IMR-90 (cell line): ENCODE measurements around the gene DAGLA. TPM values are rescaled to one million over a fixed set of nuclear protein-coding genes. Genes with fewer than 3 reads are reported as not detected.

Experiments used
- ATAC-seq: fragments of 200-7000 bp; cut with Tn5 transposase; 2 replicates; pipeline ENCODE4 v1.9.1; 2020; ENCODE audit warnings: low read depth, mild to moderate bottlenecking, moderate library complexity
- BruUV-seq: library from RNA; stranded (reverse); fragments of 400-500 nt; replicated peaks from 2 replicates; lab custom pipeline; 2021; lab: Mats Ljungman, UMichigan
- CTCF ChIA-PET: fragments of 300-600 bp; formaldehyde crosslinking; extraction: SDS; loops from one replicate; lab custom pipeline; 2021; ENCODE audit warnings: antibody characterized with exemption; lab: Yijun Ruan, JAX
- POLR2A ChIA-PET: fragments of 300-600 bp; sonication (Branson Sonifier 250); formaldehyde crosslinking; loops from one replicate; lab custom pipeline; 2022; ENCODE audit warnings: antibody characterized with exemption; ENCODE audit not compliant: unreplicated experiment; lab: Charles Lee
- DNase-seq: peaks from one replicate; pipeline ENCODE4 v3.0.0; 2013
- H2AFZ ChIP-seq: replicated peaks from 2 replicates; pipeline ENCODE3; 2013; ENCODE audit warnings: low read length, mild to moderate bottlenecking; ENCODE audit not compliant: poor library complexity
- H2AK5ac ChIP-seq: 2 replicates; pipeline ENCODE4 v1.6.1; 2013; ENCODE audit warnings: low read depth, low read length, inconsistent platforms
- H2AK9ac ChIP-seq: replicated peaks from 2 replicates; pipeline ENCODE3; 2013; ENCODE audit warnings: mild to moderate bottlenecking, low read depth, low read length, moderate library complexity; ENCODE audit not compliant: poor library complexity
- H2BK120ac ChIP-seq: 2 replicates; pipeline ENCODE4 v1.6.1; 2013; ENCODE audit warnings: low read depth, low read length, inconsistent platforms
- H2BK15ac ChIP-seq: 3 replicates; pipeline ENCODE4 v1.6.1; 2013; ENCODE audit warnings: low read depth, low read length, inconsistent platforms
- H2BK20ac ChIP-seq: 2 replicates; pipeline ENCODE4 v1.6.1; 2013; ENCODE audit warnings: low read depth, mild to moderate bottlenecking, inconsistent platforms, low read length, moderate library complexity
- H2BK5ac ChIP-seq: 2 replicates; pipeline ENCODE4 v1.6.1; 2013; ENCODE audit warnings: mild to moderate bottlenecking, low read depth, low read length, inconsistent platforms; ENCODE audit not compliant: poor library complexity, severe bottlenecking
- H3K14ac ChIP-seq: replicated peaks from 2 replicates; pipeline ENCODE4 v1.6.1; 2013; ENCODE audit warnings: low read depth, low read length, inconsistent platforms
- H3K18ac ChIP-seq: 2 replicates; pipeline ENCODE4 v1.6.1; 2013; ENCODE audit warnings: low read depth, low read length, control low read depth
- H3K23ac ChIP-seq: 2 replicates; pipeline ENCODE4 v1.6.1; 2013; ENCODE audit warnings: low read depth, low read length, inconsistent platforms
- H3K27ac ChIP-seq: 2 replicates; pipeline ENCODE4 v1.5.1; 2013; ENCODE audit warnings: mild to moderate bottlenecking, control low read depth, low read length; ENCODE audit not compliant: insufficient read depth
- H3K27me3 ChIP-seq: 2 replicates; pipeline ENCODE4 v1.6.1; 2013; ENCODE audit warnings: low read length; ENCODE audit not compliant: control insufficient read depth, insufficient read depth
- H3K36me3 ChIP-seq: 2 replicates; pipeline ENCODE4 v1.6.1; 2013; ENCODE audit warnings: low read length, mixed read lengths; ENCODE audit not compliant: control insufficient read depth, insufficient read depth
- H3K4ac ChIP-seq: 2 replicates; pipeline ENCODE4 v1.6.1; 2013; ENCODE audit warnings: low read depth, low read length, inconsistent platforms
- H3K4me1 ChIP-seq: 2 replicates; pipeline ENCODE4 v1.6.1; 2013; ENCODE audit warnings: low read length, mixed read lengths; ENCODE audit not compliant: control insufficient read depth, insufficient read depth
- H3K4me2 ChIP-seq: 2 replicates; pipeline ENCODE4 v1.6.1; 2013; ENCODE audit warnings: low read depth, mild to moderate bottlenecking, control low read depth, low read length, moderate library complexity
- H3K4me3 ChIP-seq: 2 replicates; pipeline ENCODE4 v1.5.1; 2013; ENCODE audit warnings: low read depth, mild to moderate bottlenecking, control low read depth, low read length, moderate library complexity; ENCODE audit not compliant: insufficient read depth
- H3K56ac ChIP-seq: 2 replicates; pipeline ENCODE4 v1.6.1; 2013; ENCODE audit warnings: low read length, inconsistent platforms; ENCODE audit not compliant: insufficient read depth; ENCODE audit errors: extremely low read depth
- H3K79me1 ChIP-seq, 2 experiments: 2 replicates each; pipeline ENCODE4 v1.6.1; 2013; ENCODE audit warnings: low read length in 2 of 2, inconsistent platforms in 1 of 2, low read depth in 1 of 2
- H3K9ac ChIP-seq: 2 replicates; pipeline ENCODE4 v1.6.1; 2013; ENCODE audit warnings: low read depth, low read length, control low read depth
- H3K9me1 ChIP-seq: 2 replicates; pipeline ENCODE4 v1.6.1; 2013; ENCODE audit warnings: low read length, inconsistent platforms; ENCODE audit not compliant: insufficient read depth
- H3K9me3 ChIP-seq: 2 replicates; pipeline ENCODE4 v1.6.1; 2013; ENCODE audit warnings: low read length; ENCODE audit not compliant: control insufficient read depth, insufficient read depth
- H4K20me1 ChIP-seq: 2 replicates; pipeline ENCODE4 v1.6.1; 2013; ENCODE audit warnings: low read length, inconsistent platforms; ENCODE audit not compliant: insufficient read depth
- H4K5ac ChIP-seq: 2 replicates; pipeline ENCODE4 v1.6.1; 2013; ENCODE audit warnings: mild to moderate bottlenecking, low read depth, low read length, control low read depth
- H4K8ac ChIP-seq, 2 experiments: 2 replicates each; pipeline ENCODE4 v1.6.1; 2013; ENCODE audit warnings: low read depth in 2 of 2, low read length in 2 of 2, control low read depth in 1 of 2, inconsistent platforms in 1 of 2
- H4K91ac ChIP-seq: 2 replicates; pipeline ENCODE4 v1.6.1; 2013; ENCODE audit warnings: low read depth, low read length, inconsistent platforms; ENCODE audit not compliant: insufficient read depth
- BHLHE40 ChIP-seq: fragments of 150-350 bp; IDR thresholded peaks from 2 replicates; pipeline ENCODE4 v1.6.1; 2016; ENCODE audit warnings: mild to moderate bottlenecking, low read depth, low read length
- ELK1 ChIP-seq: fragments of 150-350 bp; IDR thresholded peaks from 2 replicates; pipeline ENCODE4 v1.6.1; 2016; ENCODE audit warnings: low read depth, mild to moderate bottlenecking, low read length, moderate library complexity, borderline replicate concordance
- FOS ChIP-seq: fragments of 150-350 bp; IDR thresholded peaks from 2 replicates; pipeline ENCODE4 v1.6.1; 2016; ENCODE audit warnings: low read depth, low read length
- MAFK ChIP-seq: IDR thresholded peaks from 2 replicates; pipeline ENCODE4 v1.6.1; 2012; ENCODE audit warnings: low read depth, low read length, improper control_type of control experiment
- MAZ ChIP-seq: IDR thresholded peaks from 2 replicates; pipeline ENCODE4 v1.6.1; 2012; ENCODE audit warnings: low read depth, mild to moderate bottlenecking, low read length, improper control_type of control experiment, moderate library complexity, borderline replicate concordance
- RAD21 ChIP-seq: IDR thresholded peaks from 2 replicates; pipeline ENCODE4 v1.6.1; 2012; ENCODE audit warnings: low read length, improper control_type of control experiment
- RCOR1 ChIP-seq: IDR thresholded peaks from 2 replicates; pipeline ENCODE4 v1.6.1; 2012; ENCODE audit warnings: mild to moderate bottlenecking, low read length, improper control_type of control experiment; ENCODE audit not compliant: insufficient replicate concordance
- RFX5 ChIP-seq: IDR thresholded peaks from 2 replicates; pipeline ENCODE4 v1.8.0; 2012; ENCODE audit warnings: low read depth, mild to moderate bottlenecking, low read length, moderate library complexity
- SMC3 ChIP-seq: fragments of 150-350 bp; IDR thresholded peaks from 2 replicates; pipeline ENCODE4 v1.6.1; 2016; ENCODE audit warnings: low read depth, mild to moderate bottlenecking, antibody characterized with exemption, low read length, moderate library complexity
- USF2 ChIP-seq: fragments of 150-350 bp; IDR thresholded peaks from 2 replicates; pipeline ENCODE4 v1.6.1; 2017; ENCODE audit warnings: mild to moderate bottlenecking, antibody characterized with exemption, low read length, low read depth
- WGBS, 2 experiments: methylation state at CpG; one replicate each; pipeline versions ENCODE4 v1.1.5 to v1.1.7; 2013; ENCODE audit warnings: missing lambda C conversion rate in 2 of 2; ENCODE audit not compliant: insufficient read length in 1 of 2; ENCODE audit errors: extremely low coverage in 2 of 2; 5-methylcytosine and 5-hydroxymethylcytosine counted together
- dilution Hi-C: fragments of 300-500 bp; cut with HindIII; formaldehyde crosslinking; loops from one replicate; pipeline ENCODE4 v1.14.3; 2018; ENCODE audit warnings: low sequenced_read_pairs; ENCODE audit not compliant: unreplicated experiment
- in situ Hi-C: fragments of 300-500 bp; cut with MboI; formaldehyde crosslinking; loops from 3 replicates; pipeline ENCODE4 v1.14.3; 2019; ENCODE audit warnings: low sequenced_read_pairs, inconsistent platforms, mixed read lengths
- intact Hi-C: fragments of 100-400 bp; cut with micrococcal nuclease; formaldehyde crosslinking; loops from 2 replicates; pipeline ENCODE4 v1.10.0; 2022
- polyA plus RNA-seq, 3 experiments: library from polyadenylated mRNA; depleted of rRNA; stranded (reverse); fragments of >200 nt; gene quantifications; 2 replicates each; pipeline ENCODE4 v1.2.3, GENCODE V29; 2012; ENCODE audit warnings: low replicate concordance in 1 of 3
- total RNA-seq: library from RNA; depleted of rRNA; stranded (reverse); fragments of >200 nt; gene quantifications from 2 replicates; pipeline ENCODE4 v1.2.3, GENCODE V29; 2012
- TF ChIP-seq, protein P1 (sequence below): conservative IDR thresholded peaks from 2 replicates; pipeline ENCODE4 v1.5.1; 2012; ENCODE audit warnings: mild to moderate bottlenecking, low read depth, low read length, improper control_type of control experiment

The DAGLA gene
- total and polyA plus RNA-seq, 2 of the 4 experiments (the other 2 are of a cell fraction), result 0.90 to 3.8 TPM

GRCh38 chr11:61781585-61781984, 101.4 kb downstream of the DAGLA start:
- TF ChIP-seq, protein P1, sequence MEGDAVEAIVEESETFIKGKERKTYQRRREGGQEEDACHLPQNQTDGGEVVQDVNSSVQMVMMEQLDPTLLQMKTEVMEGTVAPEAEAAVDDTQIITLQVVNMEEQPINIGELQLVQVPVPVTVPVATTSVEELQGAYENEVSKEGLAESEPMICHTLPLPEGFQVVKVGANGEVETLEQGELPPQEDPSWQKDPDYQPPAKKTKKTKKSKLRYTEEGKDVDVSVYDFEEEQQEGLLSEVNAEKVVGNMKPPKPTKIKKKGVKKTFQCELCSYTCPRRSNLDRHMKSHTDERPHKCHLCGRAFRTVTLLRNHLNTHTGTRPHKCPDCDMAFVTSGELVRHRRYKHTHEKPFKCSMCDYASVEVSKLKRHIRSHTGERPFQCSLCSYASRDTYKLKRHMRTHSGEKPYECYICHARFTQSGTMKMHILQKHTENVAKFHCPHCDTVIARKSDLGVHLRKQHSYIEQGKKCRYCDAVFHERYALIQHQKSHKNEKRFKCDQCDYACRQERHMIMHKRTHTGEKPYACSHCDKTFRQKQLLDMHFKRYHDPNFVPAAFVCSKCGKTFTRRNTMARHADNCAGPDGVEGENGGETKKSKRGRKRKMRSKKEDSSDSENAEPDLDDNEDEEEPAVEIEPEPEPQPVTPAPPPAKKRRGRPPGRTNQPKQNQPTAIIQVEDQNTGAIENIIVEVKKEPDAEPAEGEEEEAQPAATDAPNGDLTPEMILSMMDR, result no peak
- TF ChIP-seq RCOR1 (no peak), MAZ (no peak), FOS (no peak), SMC3 (no peak), ELK1 (no peak), USF2 (no peak), MAFK (no peak), RFX5 (no peak), BHLHE40 (no peak), RAD21 (no peak)
- POLR2A ChIA-PET, result no interaction called here
- in situ Hi-C loops, result no loop called here

More at GRCh38 chr11:61781585-61781984, 101.4 kb downstream of the DAGLA start:
- no peak overlapping the region for H3K27ac ChIP-seq
- H4K20me1 ChIP-seq, result no peaks in the 10 kb centered on the region
- no peak overlapping the region for H4K8ac ChIP-seq
- no peak overlapping the region for H2AFZ ChIP-seq
- H2AK5ac ChIP-seq, result no peak overlapping the region
- H3K27me3 ChIP-seq, result no peaks in the 10 kb centered on the region
- H3K23ac ChIP-seq, result no peak overlapping the region
- H2BK120ac ChIP-seq, result no peak overlapping the region
- H2AK9ac ChIP-seq, result no peak overlapping the region
- H3K9me1 ChIP-seq, result no peaks in the 10 kb centered on the region; the same call in 1 of the 2 replicates
- no peaks in the 10 kb centered on the region for H3K9me3 ChIP-seq
- H3K4me1 ChIP-seq, result peaks cover 3% of the 10 kb centered on the region; the same call in 1 of the 2 replicates
- ATAC-seq (no peak), DNase-seq (no peak)
- no peak overlapping the region for H4K91ac ChIP-seq
- H2BK20ac ChIP-seq, result no peak overlapping the region
- H3K14ac ChIP-seq, result no peak overlapping the region
- 100% methylated on average over 4 of the region's 5 CpGs; no CpG with 5 or more reads in 1 of the 2 experiments for WGBS, 2 experiments
- dilution Hi-C loops, result no loop called here
- H3K56ac ChIP-seq, result no peak overlapping the region
- H3K36me3 ChIP-seq, result peaks cover 27% of the 10 kb centered on the region
- H3K9ac ChIP-seq, result no peak overlapping the region
- no peak overlapping the region for H2BK5ac ChIP-seq
- no peak overlapping the region for H3K18ac ChIP-seq
- no TSS peak for BruUV-seq
- CTCF ChIA-PET, result interaction anchor here (0.6 kb wide), 1 partner anchor 16 kb away, joined by 4 read pairs; no protein-coding TSS in a partner anchor
- no peak overlapping the region for H4K5ac ChIP-seq
- no peak overlapping the region for H3K4ac ChIP-seq
- H3K4me3 ChIP-seq, result no peak overlapping the region
- no peak overlapping the region for H3K4me2 ChIP-seq
- intact Hi-C loops, result no loop called here
- no peak overlapping the region for H2BK15ac ChIP-seq
- no peaks in the 10 kb centered on the region for H3K79me1 ChIP-seq
